Measurements from ENCODE around the gene ST14. TPM values are rescaled to one million over a fixed set of nuclear protein-coding genes. Genes with fewer than 3 reads are reported as not detected.

ST14 gene
- total and polyA plus RNA-seq, 5 donors from 2014 or later = 0.05 to 0.06 TPM; not detected in 3

GRCh38 chr11:130202818-130203689, 43.5 kb downstream of the ST14 start:
- ATAC-seq (ENCODE audit: low read depth in 2 of 2) (no peak), DNase-seq (no peak)
- no peaks in the 10 kb centered on the region for H3K27me3 Mint-ChIP-seq
- no peak overlapping the region for H3K4me3 Mint-ChIP-seq
- no peaks in the 10 kb centered on the region for H3K4me1 Mint-ChIP-seq
- H3K4me1 ChIP-seq (ENCODE audit: control insufficient read depth, insufficient read depth, low read length, poor library complexity, severe bottlenecking) = no peaks in the 10 kb centered on the region
- no peaks in the 10 kb centered on the region for H3K36me3 ChIP-seq (ENCODE audit: control insufficient read depth, insufficient read depth, low read length)
- no peaks in the 10 kb centered on the region for H3K36me3 Mint-ChIP-seq
- no peak overlapping the region for H3K27ac ChIP-seq (ENCODE audit: insufficient read depth, low read length, poor library complexity, severe bottlenecking)
- no peak overlapping the region for H3K27ac Mint-ChIP-seq
- no peaks in the 10 kb centered on the region for H3K27me3 ChIP-seq (ENCODE audit: control insufficient read depth, insufficient read depth, low read length)
- H3K9me3 ChIP-seq (ENCODE audit: control insufficient read depth in 2 of 2, low read length in 2 of 2) = no peaks in the 10 kb centered on the region
- no peak overlapping the region for H3K4me3 ChIP-seq (ENCODE audit: low read depth, low read length)
- no peaks in the 10 kb centered on the region for H3K9me3 Mint-ChIP-seq

GRCh38 chr11:130203766-130204702, 44.5 kb downstream of the ST14 start:
- Histone ChIP-seq H3K36me3 (ENCODE audit: control insufficient read depth, insufficient read depth, low read length) (no peaks in the 10 kb centered on the region), H3K27ac (ENCODE audit: insufficient read depth, low read length, poor library complexity, severe bottlenecking) (no peak overlapping the region), H3K4me3 (ENCODE audit: low read depth, low read length) (no peak overlapping the region), H3K27me3 (ENCODE audit: control insufficient read depth, insufficient read depth, low read length) (no peaks in the 10 kb centered on the region), H3K9me3 (ENCODE audit: control insufficient read depth in 2 of 2, low read length in 2 of 2) (no peaks in the 10 kb centered on the region), H3K4me1 (ENCODE audit: control insufficient read depth, insufficient read depth, low read length, poor library complexity, severe bottlenecking) (no peaks in the 10 kb centered on the region)
- H3K27ac Mint-ChIP-seq = no peak overlapping the region
- DNase-seq = no peak
- H3K4me3 Mint-ChIP-seq = no peak overlapping the region
- no peak for ATAC-seq (ENCODE audit: low read depth in 2 of 2)
- H3K27me3 Mint-ChIP-seq = no peaks in the 10 kb centered on the region
- H3K36me3 Mint-ChIP-seq = no peaks in the 10 kb centered on the region
- no peaks in the 10 kb centered on the region for H3K4me1 Mint-ChIP-seq
- H3K9me3 Mint-ChIP-seq = no peaks in the 10 kb centered on the region

- no peaks in the 10 kb centered on the region for H3K36me3 ChIP-seq (ENCODE audit: control insufficient read depth, insufficient read depth, low read length)
- ATAC-seq (ENCODE audit: low read depth in 2 of 2) = no peak
Observed at GRCh38 chr11:130204703-130205095, 45.1 kb downstream of the ST14 start.

GRCh38 chr11:130206141-130206540, 46.6 kb downstream of the ST14 start:
- Histone ChIP-seq H3K27ac (ENCODE audit: insufficient read depth, low read length, poor library complexity, severe bottlenecking) (no peak overlapping the region), H3K4me3 (ENCODE audit: low read depth, low read length) (no peak overlapping the region), H3K4me1 (ENCODE audit: control insufficient read depth, insufficient read depth, low read length, poor library complexity, severe bottlenecking) (no peaks in the 10 kb centered on the region), H3K36me3 (ENCODE audit: control insufficient read depth, insufficient read depth, low read length) (no peaks in the 10 kb centered on the region), H3K9me3 (ENCODE audit: control insufficient read depth in 2 of 2, low read length in 2 of 2) (no peaks in the 10 kb centered on the region), H3K27me3 (ENCODE audit: control insufficient read depth, insufficient read depth, low read length) (no peaks in the 10 kb centered on the region)
- Mint-ChIP-seq H3K4me1 (no peaks in the 10 kb centered on the region), H3K36me3 (no peaks in the 10 kb centered on the region), H3K9me3 (no peaks in the 10 kb centered on the region), H3K27me3 (no peaks in the 10 kb centered on the region), H3K4me3 (no peak overlapping the region), H3K27ac (no peak overlapping the region)
- no peak for DNase-seq
- no peak for ATAC-seq (ENCODE audit: low read depth in 2 of 2)

More at GRCh38 chr11:130204703-130205095, 45.1 kb downstream of the ST14 start:
- Mint-ChIP-seq H3K36me3 (no peaks in the 10 kb centered on the region), H3K9me3 (no peaks in the 10 kb centered on the region), H3K27me3 (no peaks in the 10 kb centered on the region), H3K27ac (no peak overlapping the region), H3K4me1 (no peaks in the 10 kb centered on the region), H3K4me3 (no peak overlapping the region)
- Histone ChIP-seq H3K27ac (ENCODE audit: insufficient read depth, low read length, poor library complexity, severe bottlenecking) (no peak overlapping the region), H3K4me1 (ENCODE audit: control insufficient read depth, insufficient read depth, low read length, poor library complexity, severe bottlenecking) (no peaks in the 10 kb centered on the region), H3K27me3 (ENCODE audit: control insufficient read depth, insufficient read depth, low read length) (no peaks in the 10 kb centered on the region), H3K4me3 (ENCODE audit: low read depth, low read length) (no peak overlapping the region), H3K9me3 (ENCODE audit: control insufficient read depth in 2 of 2, low read length in 2 of 2) (no peaks in the 10 kb centered on the region)
- DNase-seq = no peak

GRCh38 chr11:130208241-130209127, 48.9 kb downstream of the ST14 start:
- Mint-ChIP-seq H3K4me3 (no peak overlapping the region), H3K27ac (no peak overlapping the region), H3K27me3 (no peaks in the 10 kb centered on the region), H3K4me1 (no peaks in the 10 kb centered on the region), H3K36me3 (no peaks in the 10 kb centered on the region), H3K9me3 (no peaks in the 10 kb centered on the region)
- H3K27me3 ChIP-seq (ENCODE audit: control insufficient read depth, insufficient read depth, low read length) = no peaks in the 10 kb centered on the region
- no peak overlapping the region for H3K27ac ChIP-seq (ENCODE audit: insufficient read depth, low read length, poor library complexity, severe bottlenecking)
- no peaks in the 10 kb centered on the region for H3K36me3 ChIP-seq (ENCODE audit: control insufficient read depth, insufficient read depth, low read length)
- H3K4me3 ChIP-seq (ENCODE audit: low read depth, low read length) = no peak overlapping the region
- H3K4me1 ChIP-seq (ENCODE audit: control insufficient read depth, insufficient read depth, low read length, poor library complexity, severe bottlenecking) = peaks cover 4% of the 10 kb centered on the region
- no peaks in the 10 kb centered on the region for H3K9me3 ChIP-seq (ENCODE audit: control insufficient read depth in 2 of 2, low read length in 2 of 2)
- no peak for DNase-seq
- ATAC-seq (ENCODE audit: low read depth in 2 of 2) = no peak

- no peaks in the 10 kb centered on the region for H3K27me3 ChIP-seq (ENCODE audit: control insufficient read depth, insufficient read depth, low read length)
- H3K9me3 ChIP-seq (ENCODE audit: control insufficient read depth in 2 of 2, low read length in 2 of 2) = no peaks in the 10 kb centered on the region
- H3K27ac ChIP-seq (ENCODE audit: insufficient read depth, low read length, poor library complexity, severe bottlenecking) = no peak overlapping the region
- DNase-seq (no peak), ATAC-seq (ENCODE audit: low read depth in 2 of 2) (no peak)
- H3K4me1 ChIP-seq (ENCODE audit: control insufficient read depth, insufficient read depth, low read length, poor library complexity, severe bottlenecking) = peaks cover 4% of the 10 kb centered on the region
- no peaks in the 10 kb centered on the region for H3K9me3 Mint-ChIP-seq
- H3K36me3 ChIP-seq (ENCODE audit: control insufficient read depth, insufficient read depth, low read length) = no peaks in the 10 kb centered on the region
- H3K4me3 ChIP-seq (ENCODE audit: low read depth, low read length) = no peak overlapping the region
- no peaks in the 10 kb centered on the region for H3K27me3 Mint-ChIP-seq
- no peaks in the 10 kb centered on the region for H3K4me1 Mint-ChIP-seq
- H3K4me3 Mint-ChIP-seq = no peak overlapping the region
- H3K36me3 Mint-ChIP-seq = no peaks in the 10 kb centered on the region
- H3K27ac Mint-ChIP-seq = no peak overlapping the region
Observed at GRCh38 chr11:130209128-130209932, 49.7 kb downstream of the ST14 start.
